GM12878 (cell line): ENCODE results near the gene CNOT10. TPM values are rescaled to one million over a fixed set of nuclear protein-coding genes. Genes with fewer than 3 reads are reported as not detected.

ENCODE experiments used
- ATAC-seq: fragments of 200-7000 bp; cut with Tn5 transposase; 3 replicates; pipeline ENCODE4 v1.9.1; 2020; ENCODE audit warnings: mild to moderate bottlenecking, moderate library complexity
- BruUV-seq: library from RNA; stranded (reverse); fragments of 400-500 nt; replicated peaks from 2 replicates; lab custom pipeline; 2021; lab: Mats Ljungman, UMichigan
- CTCF ChIA-PET: fragments of 300-600 bp; sonication (Branson Sonifier 250); formaldehyde crosslinking; extraction: SDS; loops from one replicate; lab custom pipeline; 2021; ENCODE audit warnings: inconsistent platforms; lab: Yijun Ruan, JAX
- POLR2A ChIA-PET: fragments of 350-600 bp; formaldehyde crosslinking; extraction: SDS; loops from one replicate; lab custom pipeline; 2021; ENCODE audit warnings: inconsistent platforms; lab: Charles Lee
- RAD21 ChIA-PET: fragments of 300-600 bp; sonication (Branson Sonifier 250); formaldehyde crosslinking; loops from one replicate; lab custom pipeline; 2023; ENCODE audit warnings: antibody characterized with exemption; ENCODE audit not compliant: unreplicated experiment; lab: Charles Lee
- SMC1A ChIA-PET: fragments of 300-600 bp; sonication (Branson Sonifier 250); formaldehyde crosslinking; loops from one replicate; lab custom pipeline; 2023; ENCODE audit not compliant: unreplicated experiment, uncharacterized antibody; lab: Charles Lee
- DNase-seq: peaks from one replicate; pipeline ENCODE4 v3.0.0-alpha.2; 2011; ENCODE audit warnings: low read depth, low spot score
- FAIRE-seq: peaks from 3 replicates; lab custom pipeline; 2011; peaks lifted over from hg19 to GRCh38; lab: Jason Lieb, UNC
- H2AFZ ChIP-seq: 2 replicates; pipeline ENCODE4 v1.6.0; 2011; ENCODE audit warnings: low read depth, low read length, control low read depth; ENCODE audit not compliant: control insufficient read depth
- H3K27ac ChIP-seq: 2 replicates; pipeline ENCODE4 v1.5.1; 2011; ENCODE audit warnings: control low read depth; ENCODE audit not compliant: control insufficient read depth, insufficient read depth
- H3K27me3 ChIP-seq, 2 experiments: replicated peaks in 1 of 2; 2 replicates each; pipeline versions ENCODE4 v1.6.0 to v1.6.1; 2011; ENCODE audit warnings: low read length in 1 of 2; ENCODE audit not compliant: control insufficient read depth in 2 of 2, insufficient read depth in 2 of 2
- H3K36me3 ChIP-seq, 2 experiments: 2 replicates each; pipeline ENCODE4 v1.5.1; 2011; ENCODE audit warnings: low read length in 1 of 2; ENCODE audit not compliant: control insufficient read depth in 2 of 2, insufficient read depth in 2 of 2
- H3K4me1 ChIP-seq: 2 replicates; pipeline ENCODE4 v1.6.1; 2011; ENCODE audit warnings: mild to moderate bottlenecking, low read length, moderate library complexity, mixed read lengths; ENCODE audit not compliant: control insufficient read depth, insufficient read depth
- H3K4me2 ChIP-seq: 2 replicates; pipeline ENCODE4 v1.6.0; 2011; ENCODE audit warnings: control low read depth; ENCODE audit not compliant: control insufficient read depth, insufficient read depth
- H3K4me3 ChIP-seq: fragments of 200-600 bp; sonication (generic); 2 replicates; pipeline ENCODE4 v1.5.1; 2016
- H3K79me2 ChIP-seq: 2 replicates; pipeline ENCODE4 v1.6.0; 2011; ENCODE audit warnings: low read length; ENCODE audit not compliant: control insufficient read depth, insufficient read depth
- H3K9ac ChIP-seq: 2 replicates; pipeline ENCODE4 v1.8.0; 2011; ENCODE audit warnings: low read length, control low read depth, mixed read lengths; ENCODE audit not compliant: control insufficient read depth, insufficient read depth
- H3K9me3 ChIP-seq: replicated peaks from 3 replicates; pipeline ENCODE4 v1.5.1; 2011; ENCODE audit warnings: mild to moderate bottlenecking, low read length; ENCODE audit not compliant: control insufficient read depth, insufficient read depth
- H4K20me1 ChIP-seq: 2 replicates; pipeline ENCODE4 v1.6.0; 2011; ENCODE audit not compliant: control insufficient read depth, insufficient read depth
- MLLT1 ChIP-seq: fragments of 450-650 bp; IDR thresholded peaks from 2 replicates; pipeline ENCODE4 v1.6.1; 2016; ENCODE audit warnings: mild to moderate bottlenecking
- SUZ12 ChIP-seq: fragments of 200-600 bp; sonication (generic); IDR thresholded peaks from one replicate; pipeline ENCODE4 v1.6.1; 2018; ENCODE audit warnings: antibody characterized with exemption, mild to moderate bottlenecking; ENCODE audit not compliant: unreplicated experiment
- TCF3 ChIP-seq: IDR thresholded peaks from 2 replicates; pipeline ENCODE4 v1.6.1; 2012; ENCODE audit warnings: low read depth, mild to moderate bottlenecking, low read length, borderline replicate concordance; ENCODE audit not compliant: insufficient read depth
- WGBS: methylation state at CpG from one replicate; pipeline ENCODE4 v1.1.6; 2016; ENCODE audit warnings: low lambda C conversion rate; ENCODE audit not compliant: insufficient replicate concordance, insufficient coverage; ENCODE audit errors: missing lambda C conversion rate; 5-methylcytosine and 5-hydroxymethylcytosine counted together
- in situ Hi-C: fragments of 300-500 bp; cut with MboI; formaldehyde crosslinking; loops from 9 replicates; pipeline ENCODE4 v1.14.3; 2018; ENCODE audit warnings: mixed read lengths
- intact Hi-C: fragments of 100-400 bp; cut with micrococcal nuclease; formaldehyde crosslinking; loops from one replicate; pipeline ENCODE4 v1.14.2; 2022; ENCODE audit not compliant: unreplicated experiment
- polyA plus RNA-seq, 11 experiments: library from polyadenylated mRNA; depleted of rRNA in 4 of 11; unstranded in 6 of 11; stranded (reverse) in 5 of 11; fragments of >200 nt; fragmentation: Nextera tagmentation in 4 of 11; fragmentation: Illumina TruSeq in 1 of 11; extraction: Ambion mirVana in 4 of 11; extraction: Trizol in 1 of 11; gene quantifications; 1 replicate in 1 of 11; 2 replicates in 10 of 11; pipeline versions ENCODE4 v1.2.1 to v1.2.3, GENCODE V29; 2011 to 2016; ENCODE audit warnings: inconsistent platforms in 2 of 11, missing spikeins in 2 of 11, low read depth in 1 of 11
- total RNA-seq, 4 experiments: library from RNA; depleted of rRNA in 3 of 4; stranded (reverse); fragments of >200 nt in 3 of 4; fragmentation: Illumina TruSeq in 1 of 4; extraction: Trizol in 1 of 4; gene quantifications; 2 replicates each; pipeline versions ENCODE4 v1.2.1 to v1.2.3, GENCODE V29; 2013 to 2021

The CNOT10 gene
- total and polyA plus RNA-seq, 10 of the 15 experiments (the other 5 are each of a cell fraction or from before 2014, with no cell fraction given) = 18.2 to 51.9 (median 45.5) TPM

- intact Hi-C loops = loop anchor here (10.0 kb wide), 1 partner anchor 87 kb away; no protein-coding TSS in a partner anchor
- no peak for FAIRE-seq
- H2AFZ ChIP-seq = peak within 1 kb of the TSS; percentile 12; the same call in 1 of the 2 replicates
Measured at GRCh38 chr3:32817558-32818228, 132.7 kb downstream of the CNOT10 start, which contains the start of gene TRIM71. Gene TRIM71, plus strand, starts transcription at chr3:32817997. Its CDS starts 84 bp downstream, at chr3:32818081.

More at GRCh38 chr3:32817558-32818228, 132.7 kb downstream of the CNOT10 start, which contains the start of gene TRIM71:
- SMC1A ChIA-PET = no interaction called here
- RAD21 ChIA-PET = no interaction called here
- Histone ChIP-seq H3K4me1 (no peaks in the 10 kb centered on the region), H3K36me3 (no peaks in the 10 kb centered on the region; a peak in 1 of 4 replicates), H3K9me3 (no peaks in the 10 kb centered on the region), H4K20me1 (no peaks in the 10 kb centered on the region), H3K27ac (no peak within 1 kb of the TSS), H3K4me2 (peak within 1 kb of the TSS; percentile 74), H3K9ac (no peak within 1 kb of the TSS), H3K4me3 (peak within 1 kb of the TSS; percentile 32), H3K27me3 (peaks cover 16 to 19% of the 10 kb centered on the region in 2 experiments), H3K79me2 (no peaks in the 10 kb centered on the region)
- TF ChIP-seq MLLT1 = peak; percentile 38; the same call in 1 of the 2 replicates
- no peak for TF ChIP-seq TCF3
- peak; percentile 1 for TF ChIP-seq SUZ12
- POLR2A ChIA-PET = no interaction called here
- ATAC-seq (peak; percentile 30), DNase-seq (no peak)
- CTCF ChIA-PET = no interaction called here
- in situ Hi-C loops = no loop called here
- BruUV-seq = no TSS peak
- WGBS = 36% methylated on average over 47 of the region's 59 CpGs
